Hepatocyte (in vitro differentiated cells): Measurements from ENCODE around the gene ULK1.

Source experiments
- CTCF ChIP-seq: fragments of 200-600 bp; sonication (generic); IDR thresholded peaks from 2 replicates; pipeline ENCODE4 v1.5.1; 2016; ENCODE audit warnings: antibody characterized with exemption, mild to moderate bottlenecking; ENCODE audit not compliant: poor library complexity
- EZH2 ChIP-seq: fragments of 200-600 bp; sonication (generic); IDR thresholded peaks from 2 replicates; pipeline ENCODE4 v1.6.1; 2016; ENCODE audit warnings: antibody characterized with exemption, mild to moderate bottlenecking, borderline replicate concordance

DNA sequence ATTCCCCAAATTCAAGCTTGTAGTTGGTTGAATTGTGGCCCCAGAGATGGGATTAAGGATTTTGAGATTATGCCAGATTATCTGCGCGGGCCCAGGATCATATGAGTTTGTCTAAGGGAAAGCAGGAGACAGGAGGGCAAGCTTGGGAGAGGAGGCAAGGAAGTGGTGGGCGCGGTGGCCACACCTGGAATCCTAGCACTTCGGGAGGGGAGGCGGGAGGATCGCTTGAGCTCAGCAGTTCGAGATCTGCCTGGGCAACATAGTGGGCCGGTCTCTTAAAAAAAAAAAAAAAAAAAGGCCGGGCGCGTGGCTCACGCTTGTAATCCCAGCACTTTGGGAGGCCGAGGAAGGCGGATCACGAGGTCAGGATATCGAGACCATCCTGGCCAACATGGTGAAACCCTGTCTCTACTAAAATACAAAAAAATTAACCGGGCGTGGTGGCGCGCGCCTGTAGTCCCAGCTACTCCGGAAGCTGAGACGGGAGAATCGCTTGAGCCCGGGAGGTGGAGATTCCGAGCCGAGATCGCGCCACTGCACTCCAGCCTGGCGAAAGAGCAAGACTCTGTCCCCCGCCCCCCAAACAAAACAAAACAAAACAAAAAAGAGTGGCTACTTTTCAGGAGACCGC is 33.8 kb downstream of the ULK1 start:
- no peak for TF ChIP-seq CTCF
- TF ChIP-seq EZH2, result no peak
